ENCODE data around the gene WNT6.

Gene WNT6

GRCh38 chr2:218859556-218859987, at the start of gene WNT6:
Gene WNT6 (plus strand): TSS chr2:218859805. CDS start chr2:218860038, 233 bp downstream.
- no peak for DNase-seq

GRCh38 chr2:218810256-218810655, 49.3 kb upstream of the WNT6 start:
- no peak for DNase-seq

- DNase-seq, result no peak
Observed at GRCh38 chr2:218811382-218811781, 48.2 kb upstream of the WNT6 start.

GRCh38 chr2:218812096-218812815, 47.3 kb upstream of the WNT6 start:
- no peak for DNase-seq

GRCh38 chr2:218812861-218813260, 46.7 kb upstream of the WNT6 start:
- no peak for DNase-seq

- no peak for DNase-seq
Observed at GRCh38 chr2:218813771-218814460, 45.7 kb upstream of the WNT6 start.

- no peak for DNase-seq
Observed at GRCh38 chr2:218814540-218815243, 44.9 kb upstream of the WNT6 start.

GRCh38 chr2:218815244-218815637, 44.4 kb upstream of the WNT6 start:
- no peak for DNase-seq

GRCh38 chr2:218815649-218816048, 44.0 kb upstream of the WNT6 start:
- no peak for DNase-seq

GRCh38 chr2:218816561-218817011, 43.0 kb upstream of the WNT6 start:
- DNase-seq, result no peak

GRCh38 chr2:218819093-218819492, 40.5 kb upstream of the WNT6 start:
- DNase-seq, result no peak

GRCh38 chr2:218820746-218821369, 38.7 kb upstream of the WNT6 start:
- DNase-seq, result no peak

GRCh38 chr2:218821605-218822211, 37.9 kb upstream of the WNT6 start:
- no peak for DNase-seq

- DNase-seq, result no peak
Observed at GRCh38 chr2:218822622-218823021, 37.0 kb upstream of the WNT6 start.

- no peak for DNase-seq
Observed at GRCh38 chr2:218823196-218823855, 36.3 kb upstream of the WNT6 start.

GRCh38 chr2:218824004-218824403, 35.6 kb upstream of the WNT6 start:
- no peak for DNase-seq

GRCh38 chr2:218826791-218827190, 32.8 kb upstream of the WNT6 start:
- no peak for DNase-seq

GRCh38 chr2:218827701-218828476, 31.7 kb upstream of the WNT6 start:
- DNase-seq, result no peak

GRCh38 chr2:218828477-218828778, 31.2 kb upstream of the WNT6 start:
- DNase-seq, result no peak

- no peak for DNase-seq
Observed at GRCh38 chr2:218829868-218830451, 29.6 kb upstream of the WNT6 start.

Data from fibroblast of skin of right biceps (primary cell).